HEK293 (cell line): ENCODE results near the gene MSTO1.

ENCODE experiments used
- CTCF ChIA-PET: fragments of 350-600 bp; formaldehyde crosslinking; extraction: SDS; loops from one replicate; lab custom pipeline; 2021; ENCODE audit warnings: antibody characterized with exemption; lab: Yijun Ruan, JAX
- POLR2A ChIA-PET: fragments of 300-600 bp; formaldehyde crosslinking; extraction: SDS; loops from one replicate; lab custom pipeline; 2020; ENCODE audit warnings: antibody characterized with exemption, inconsistent platforms; lab: Yijun Ruan, JAX
- H3K27ac ChIP-seq: fragments of 200-500 bp; sonication (Bioruptor generic); 2 replicates; pipeline ENCODE4 v1.5.1; 2014; ENCODE audit warnings: low read depth, low read length, control low read depth, inconsistent platforms; ENCODE audit errors: extremely low read depth
- H3K36me3 ChIP-seq, 2 experiments: fragments of 200-500 bp in 1 of 2; sonication (Bioruptor generic) in 1 of 2; 1 replicate in 1 of 2; 2 replicates in 1 of 2; pipeline ENCODE4 v1.5.1; 2014 to 2017; ENCODE audit warnings: inconsistent platforms in 2 of 2, low read length in 2 of 2; ENCODE audit not compliant: control insufficient read depth in 2 of 2, insufficient read depth in 1 of 2
- H3K4me1 ChIP-seq: fragments of 200-500 bp; sonication (Bioruptor generic); 2 replicates; pipeline ENCODE4 v1.5.1; 2014; ENCODE audit warnings: mild to moderate bottlenecking, low read length, inconsistent platforms; ENCODE audit not compliant: control insufficient read depth, insufficient read depth
- H3K4me3 ChIP-seq: 2 replicates; pipeline ENCODE4 v1.5.1; 2011; ENCODE audit warnings: low read depth, mild to moderate bottlenecking, control low read depth, low read length, moderate library complexity
- H3K9me3 ChIP-seq: fragments of 200-500 bp; sonication (Bioruptor generic); 2 replicates; pipeline ENCODE4 v1.5.1; 2014; ENCODE audit warnings: low read depth, low read length, inconsistent platforms; ENCODE audit not compliant: control insufficient read depth, insufficient read depth
- KLF9 ChIP-seq: fragments of 450-650 bp; formaldehyde crosslinking; IDR thresholded peaks from 2 replicates; pipeline ENCODE4 v1.5.1; 2016; ENCODE audit warnings: missing biosample characterization, missing genetic modification characterization, low read depth
- PATZ1 ChIP-seq: fragments of 450-650 bp; formaldehyde crosslinking; IDR thresholded peaks from 2 replicates; pipeline ENCODE4 v1.5.1; 2016; ENCODE audit warnings: missing biosample characterization, missing genetic modification characterization
- PRDM2 ChIP-seq: fragments of 450-650 bp; formaldehyde crosslinking; IDR thresholded peaks from 2 replicates; pipeline ENCODE4 v1.5.1; 2016; ENCODE audit warnings: missing biosample characterization, missing genetic modification characterization, borderline replicate concordance
- ZFP69B ChIP-seq: fragments of 450-650 bp; formaldehyde crosslinking; IDR thresholded peaks from 2 replicates; pipeline ENCODE4 v1.5.1; 2016; ENCODE audit warnings: missing biosample characterization, missing genetic modification characterization
- ZNF335 ChIP-seq: fragments of 450-650 bp; formaldehyde crosslinking; conservative IDR thresholded peaks from 2 replicates; pipeline ENCODE4 v1.5.1; 2016; ENCODE audit warnings: missing biosample characterization, missing genetic modification characterization
- ZNF404 ChIP-seq: fragments of 450-650 bp; formaldehyde crosslinking; IDR thresholded peaks from 2 replicates; pipeline ENCODE4 v1.5.1; 2017; ENCODE audit warnings: missing biosample characterization, missing genetic modification characterization
- ZNF473 ChIP-seq: fragments of 450-650 bp; formaldehyde crosslinking; IDR thresholded peaks from 2 replicates; pipeline ENCODE4 v1.5.1; 2017; ENCODE audit warnings: missing biosample characterization, missing genetic modification characterization
- ZNF555 ChIP-seq: fragments of 450-650 bp; formaldehyde crosslinking; conservative IDR thresholded peaks from 2 replicates; pipeline ENCODE4 v1.5.1; 2017; ENCODE audit warnings: missing biosample characterization, mild to moderate bottlenecking, missing genetic modification characterization, inconsistent platforms
- ZNF558 ChIP-seq: fragments of 450-650 bp; formaldehyde crosslinking; IDR thresholded peaks from 2 replicates; pipeline ENCODE4 v1.5.1; 2016; ENCODE audit warnings: missing biosample characterization, missing genetic modification characterization
- ZNF626 ChIP-seq: fragments of 450-650 bp; sonication (Bioruptor Pico); formaldehyde crosslinking; IDR thresholded peaks from 2 replicates; pipeline ENCODE4 v1.5.1; 2018; ENCODE audit warnings: missing biosample characterization, missing genetic modification characterization, inconsistent platforms
- ZNF707 ChIP-seq: fragments of 450-650 bp; formaldehyde crosslinking; IDR thresholded peaks from 2 replicates; pipeline ENCODE4 v1.5.1; 2016; ENCODE audit warnings: missing biosample characterization, missing genetic modification characterization
- ZNF792 ChIP-seq: fragments of 450-650 bp; formaldehyde crosslinking; IDR thresholded peaks from 2 replicates; pipeline ENCODE4 v1.5.1; 2016; ENCODE audit warnings: missing biosample characterization, missing genetic modification characterization
- ZNF843 ChIP-seq: fragments of 450-650 bp; formaldehyde crosslinking; IDR thresholded peaks from 2 replicates; pipeline ENCODE4 v1.5.1; 2016; ENCODE audit warnings: missing biosample characterization, missing genetic modification characterization
- ZSCAN18 ChIP-seq: fragments of 450-650 bp; formaldehyde crosslinking; IDR thresholded peaks from 2 replicates; pipeline ENCODE4 v1.5.1; 2016; ENCODE audit warnings: missing biosample characterization, missing genetic modification characterization
- TF ChIP-seq, protein P1 (sequence below): fragments of 450-650 bp; formaldehyde crosslinking; IDR thresholded peaks from 2 replicates; pipeline ENCODE4 v1.5.1; 2016; ENCODE audit warnings: missing biosample characterization, missing genetic modification characterization
- TF ChIP-seq, protein P2 (sequence below): fragments of 450-650 bp; formaldehyde crosslinking; IDR thresholded peaks from 2 replicates; pipeline ENCODE4 v1.5.0; 2017; ENCODE audit warnings: missing biosample characterization, missing genetic modification characterization, borderline replicate concordance
- TF ChIP-seq, protein P3 (sequence below): fragments of 450-650 bp; formaldehyde crosslinking; IDR thresholded peaks from 2 replicates; pipeline ENCODE4 v1.5.1; 2016; ENCODE audit warnings: missing biosample characterization, missing genetic modification characterization

Gene MSTO1

DNA sequence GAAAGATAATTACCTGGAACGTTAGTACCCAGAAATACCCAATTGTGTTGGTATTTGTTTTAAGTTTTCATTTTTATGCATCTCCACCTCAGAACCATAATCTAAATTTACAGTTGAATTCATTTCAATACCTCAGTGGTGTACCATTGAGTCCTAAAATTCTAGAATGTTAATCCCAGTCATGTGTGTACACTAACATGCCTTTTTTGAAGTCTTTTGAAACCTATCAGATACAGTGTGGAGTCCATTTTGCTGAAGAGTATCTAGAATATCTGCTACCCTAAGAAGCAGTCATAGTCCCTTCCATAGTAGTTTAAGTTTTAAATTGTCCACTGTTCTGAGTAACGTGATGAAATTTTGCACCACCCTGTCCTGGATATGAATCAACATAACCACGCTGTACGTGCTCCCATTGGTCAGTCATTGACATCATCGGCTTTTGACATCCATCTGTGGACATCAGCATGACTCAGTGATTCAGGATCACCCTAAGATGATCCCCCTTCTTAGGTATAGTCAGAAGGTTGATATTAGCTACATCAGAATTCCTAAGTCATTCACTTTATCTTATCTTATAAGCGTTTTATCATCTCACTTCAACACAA is 39.9 kb upstream of the MSTO1 start:
- H3K9me3 ChIP-seq = no peaks in the 10 kb centered on the region
- ChIA-PET CTCF (no interaction called here), POLR2A (no interaction called here)
- TF ChIP-seq, protein P1, sequence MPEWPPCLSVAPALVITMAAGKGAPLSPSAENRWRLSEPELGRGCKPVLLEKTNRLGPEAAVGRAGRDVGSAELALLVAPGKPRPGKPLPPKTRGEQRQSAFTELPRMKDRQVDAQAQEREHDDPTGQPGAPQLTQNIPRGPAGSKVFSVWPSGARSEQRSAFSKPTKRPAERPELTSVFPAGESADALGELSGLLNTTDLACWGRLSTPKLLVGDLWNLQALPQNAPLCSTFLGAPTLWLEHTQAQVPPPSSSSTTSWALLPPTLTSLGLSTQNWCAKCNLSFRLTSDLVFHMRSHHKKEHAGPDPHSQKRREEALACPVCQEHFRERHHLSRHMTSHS = no peak
- TF ChIP-seq, protein P2, sequence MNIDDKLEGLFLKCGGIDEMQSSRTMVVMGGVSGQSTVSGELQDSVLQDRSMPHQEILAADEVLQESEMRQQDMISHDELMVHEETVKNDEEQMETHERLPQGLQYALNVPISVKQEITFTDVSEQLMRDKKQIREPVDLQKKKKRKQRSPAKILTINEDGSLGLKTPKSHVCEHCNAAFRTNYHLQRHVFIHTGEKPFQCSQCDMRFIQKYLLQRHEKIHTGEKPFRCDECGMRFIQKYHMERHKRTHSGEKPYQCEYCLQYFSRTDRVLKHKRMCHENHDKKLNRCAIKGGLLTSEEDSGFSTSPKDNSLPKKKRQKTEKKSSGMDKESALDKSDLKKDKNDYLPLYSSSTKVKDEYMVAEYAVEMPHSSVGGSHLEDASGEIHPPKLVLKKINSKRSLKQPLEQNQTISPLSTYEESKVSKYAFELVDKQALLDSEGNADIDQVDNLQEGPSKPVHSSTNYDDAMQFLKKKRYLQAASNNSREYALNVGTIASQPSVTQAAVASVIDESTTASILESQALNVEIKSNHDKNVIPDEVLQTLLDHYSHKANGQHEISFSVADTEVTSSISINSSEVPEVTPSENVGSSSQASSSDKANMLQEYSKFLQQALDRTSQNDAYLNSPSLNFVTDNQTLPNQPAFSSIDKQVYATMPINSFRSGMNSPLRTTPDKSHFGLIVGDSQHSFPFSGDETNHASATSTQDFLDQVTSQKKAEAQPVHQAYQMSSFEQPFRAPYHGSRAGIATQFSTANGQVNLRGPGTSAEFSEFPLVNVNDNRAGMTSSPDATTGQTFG (tag by site-specific recombination) = no peak
- no peak for TF ChIP-seq ZSCAN18 (tag by site-specific recombination)
- TF ChIP-seq ZNF558 (tag by site-specific recombination) = no peak
- TF ChIP-seq ZNF843 = no peak
- no peak for TF ChIP-seq ZNF707
- TF ChIP-seq ZNF626 (tag by site-specific recombination) = no peak
- TF ChIP-seq, protein P3, sequence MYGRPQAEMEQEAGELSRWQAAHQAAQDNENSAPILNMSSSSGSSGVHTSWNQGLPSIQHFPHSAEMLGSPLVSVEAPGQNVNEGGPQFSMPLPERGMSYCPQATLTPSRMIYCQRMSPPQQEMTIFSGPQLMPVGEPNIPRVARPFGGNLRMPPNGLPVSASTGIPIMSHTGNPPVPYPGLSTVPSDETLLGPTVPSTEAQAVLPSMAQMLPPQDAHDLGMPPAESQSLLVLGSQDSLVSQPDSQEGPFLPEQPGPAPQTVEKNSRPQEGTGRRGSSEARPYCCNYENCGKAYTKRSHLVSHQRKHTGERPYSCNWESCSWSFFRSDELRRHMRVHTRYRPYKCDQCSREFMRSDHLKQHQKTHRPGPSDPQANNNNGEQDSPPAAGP (tag by site-specific recombination) = no peak
- TF ChIP-seq ZNF473 = no peak
- TF ChIP-seq ZFP69B (tag by site-specific recombination) = no peak
- no peak for TF ChIP-seq KLF9 (tag by site-specific recombination)
- TF ChIP-seq ZNF404 (tag by site-specific recombination) = no peak
- TF ChIP-seq PRDM2 = no peak
- peaks cover 8% of the 10 kb centered on the region for H3K4me1 ChIP-seq
- no peak overlapping the region for H3K4me3 ChIP-seq
- H3K36me3 ChIP-seq = peaks cover 0 to 9% of the 10 kb centered on the region in 2 experiments; a peak in 2 of 3 replicates
- H3K27ac ChIP-seq = no peak overlapping the region

GRCh38 chr1:155570593-155570990 is 39.4 kb upstream of the MSTO1 start:
- CTCF ChIA-PET = interaction anchor here (0.6 to 1.1 kb wide), 5 partner anchors 246 to 377 kb away, joined by 3 to 4 read pairs (median 3); partner anchors contain the start of gene ENTREP3
- peaks cover 8% of the 10 kb centered on the region for H3K4me1 ChIP-seq
- H3K9me3 ChIP-seq = no peaks in the 10 kb centered on the region
- H3K36me3 ChIP-seq = peaks cover 0 to 7% of the 10 kb centered on the region in 2 experiments; a peak in 2 of 3 replicates
- H3K27ac ChIP-seq = no peak overlapping the region
- no peak overlapping the region for H3K4me3 ChIP-seq
- POLR2A ChIA-PET = no interaction called here
- TF ChIP-seq ZNF555 (tag by site-specific recombination) (no peak), PATZ1 (tag by site-specific recombination) (no peak), ZNF335 (peak; percentile 25; the same call in 1 of the 2 replicates), ZNF792 (tag by site-specific recombination) (no peak)
- TF ChIP-seq, protein P1 = no peak
